HepG2 (cell line): Measurements from ENCODE around the gene FAM163B. TPM values are rescaled to one million over a fixed set of nuclear protein-coding genes. Genes with fewer than 3 reads are reported as not detected.
A peak's percentile ranks its signal among the peaks of the same experiment; 100 is the strongest.

ENCODE experiments used
- ARNT2 ChIP-seq: sonication (generic); formaldehyde crosslinking; IDR thresholded peaks from 2 replicates; pipeline ENCODE4 v1.8.0; 2022; ENCODE audit warnings: mild to moderate bottlenecking, low read depth, missing genetic modification reagents, moderate library complexity
- ISX ChIP-seq: sonication (generic); formaldehyde crosslinking; conservative IDR thresholded peaks from 2 replicates; pipeline ENCODE4 v1.5.0; 2020; ENCODE audit warnings: missing genetic modification reagents
- MAFF ChIP-seq: IDR thresholded peaks from 2 replicates; pipeline ENCODE4 v1.6.1; 2011; ENCODE audit warnings: low read depth, low read length, improper control_type of control experiment
- NPAS2 ChIP-seq: sonication (generic); formaldehyde crosslinking; IDR thresholded peaks from 2 replicates; pipeline ENCODE4 v1.8.0; 2022; ENCODE audit warnings: mild to moderate bottlenecking, missing genetic modification reagents, borderline replicate concordance
- NR3C1 ChIP-seq: sonication (generic); formaldehyde crosslinking; IDR thresholded peaks from 2 replicates; pipeline ENCODE4 v1.4.0; 2020; ENCODE audit warnings: missing genetic modification reagents
- RFX5 ChIP-seq: IDR thresholded peaks from 2 replicates; pipeline ENCODE4 v1.6.1; 2011; ENCODE audit warnings: low read depth, low read length, improper control_type of control experiment
- SP1 ChIP-seq, 2 experiments: fragments of 450-650 bp in 1 of 2; sonication (generic) in 1 of 2; formaldehyde crosslinking in 1 of 2; IDR thresholded peaks; 2 replicates each; pipeline versions ENCODE4 v1.4.0 to v1.6.1; 2016 to 2020; ENCODE audit warnings: missing genetic modification reagents in 1 of 2
- ZBTB7A ChIP-seq: sonication (generic); formaldehyde crosslinking; IDR thresholded peaks from 2 replicates; pipeline ENCODE4 v1.8.0; 2022; ENCODE audit warnings: mild to moderate bottlenecking, missing genetic modification reagents
- ZKSCAN8 ChIP-seq: IDR thresholded peaks from 2 replicates; pipeline ENCODE4 v1.6.1; 2016; ENCODE audit warnings: borderline replicate concordance, missing genetic modification reagents, missing compliant biosample characterization
- ZNF101 ChIP-seq: sonication (generic); formaldehyde crosslinking; IDR thresholded peaks from 2 replicates; pipeline ENCODE4 v1.4.0; 2020; ENCODE audit warnings: mild to moderate bottlenecking, low read depth, missing genetic modification reagents, borderline replicate concordance
- ZNF274 ChIP-seq: sonication (generic); formaldehyde crosslinking; IDR thresholded peaks from 2 replicates; pipeline ENCODE4 v1.5.1; 2020; ENCODE audit warnings: mild to moderate bottlenecking, missing genetic modification reagents
- ZNF589 ChIP-seq: sonication (generic); formaldehyde crosslinking; conservative IDR thresholded peaks from 2 replicates; pipeline ENCODE4 v1.8.0; 2022; ENCODE audit warnings: mild to moderate bottlenecking, moderate library complexity, missing genetic modification reagents
- ZNF674 ChIP-seq: sonication (generic); formaldehyde crosslinking; IDR thresholded peaks from 2 replicates; pipeline ENCODE4 v1.5.0; 2020; ENCODE audit warnings: low read depth, mild to moderate bottlenecking, missing genetic modification reagents
- ZNF737 ChIP-seq: sonication (generic); formaldehyde crosslinking; IDR thresholded peaks from 2 replicates; pipeline ENCODE4 v1.5.0; 2020; ENCODE audit warnings: missing genetic modification reagents, mild to moderate bottlenecking, borderline replicate concordance
- polyA plus RNA-seq, 8 experiments: library from polyadenylated mRNA; depleted of rRNA in 3 of 8; stranded (reverse) in 7 of 8; unstranded in 1 of 8; fragments of >200 nt; fragmentation: Illumina TruSeq in 4 of 8; extraction: Trizol in 4 of 8; gene quantifications; 2 replicates each; pipeline versions ENCODE4 v1.2.1 to v1.2.3, GENCODE V29; 2011 to 2016; ENCODE audit warnings: low read depth in 4 of 8, missing spikeins in 1 of 8, mixed read lengths in 1 of 8; ENCODE audit not compliant: insufficient read depth in 1 of 8
- total RNA-seq, 5 experiments: library from RNA; depleted of rRNA; stranded (reverse); fragments of >200 nt; fragmentation: Illumina TruSeq; extraction: Trizol; gene quantifications; 2 replicates each; pipeline ENCODE4 v1.2.3, GENCODE V29; 2016; ENCODE audit warnings: low read depth in 1 of 5
- TF ChIP-seq, protein P1 (sequence below): sonication (generic); formaldehyde crosslinking; conservative IDR thresholded peaks from 2 replicates; pipeline ENCODE4 v1.8.0; 2022; ENCODE audit warnings: low read depth, missing genetic modification reagents
- TF ChIP-seq, protein P2 (sequence below): sonication (generic); formaldehyde crosslinking; IDR thresholded peaks from 2 replicates; pipeline ENCODE4 v1.5.1; 2020; ENCODE audit warnings: mild to moderate bottlenecking, missing genetic modification reagents, borderline replicate concordance
- TF ChIP-seq, protein P3 (sequence below): fragments of 450-650 bp; IDR thresholded peaks from 2 replicates; pipeline ENCODE4 v1.6.1; 2016
- TF ChIP-seq, protein P4 (sequence below): sonication (generic); formaldehyde crosslinking; IDR thresholded peaks from 2 replicates; pipeline ENCODE4 v1.8.1; 2022; ENCODE audit warnings: mild to moderate bottlenecking, missing genetic modification reagents
- TF ChIP-seq, protein P5 (sequence below): sonication (generic); formaldehyde crosslinking; IDR thresholded peaks from 2 replicates; pipeline ENCODE4 v1.4.0; 2020; ENCODE audit warnings: low read depth, mild to moderate bottlenecking, missing genetic modification reagents
- TF ChIP-seq, protein P6 (sequence below): sonication (generic); formaldehyde crosslinking; IDR thresholded peaks from 2 replicates; pipeline ENCODE4 v1.4.0; 2020; ENCODE audit warnings: missing genetic modification reagents

FAM163B gene
- total and polyA plus RNA-seq, 2 of the 13 experiments (the other 11 are each of a cell fraction or from before 2014, with no cell fraction given): not detected

DNA sequence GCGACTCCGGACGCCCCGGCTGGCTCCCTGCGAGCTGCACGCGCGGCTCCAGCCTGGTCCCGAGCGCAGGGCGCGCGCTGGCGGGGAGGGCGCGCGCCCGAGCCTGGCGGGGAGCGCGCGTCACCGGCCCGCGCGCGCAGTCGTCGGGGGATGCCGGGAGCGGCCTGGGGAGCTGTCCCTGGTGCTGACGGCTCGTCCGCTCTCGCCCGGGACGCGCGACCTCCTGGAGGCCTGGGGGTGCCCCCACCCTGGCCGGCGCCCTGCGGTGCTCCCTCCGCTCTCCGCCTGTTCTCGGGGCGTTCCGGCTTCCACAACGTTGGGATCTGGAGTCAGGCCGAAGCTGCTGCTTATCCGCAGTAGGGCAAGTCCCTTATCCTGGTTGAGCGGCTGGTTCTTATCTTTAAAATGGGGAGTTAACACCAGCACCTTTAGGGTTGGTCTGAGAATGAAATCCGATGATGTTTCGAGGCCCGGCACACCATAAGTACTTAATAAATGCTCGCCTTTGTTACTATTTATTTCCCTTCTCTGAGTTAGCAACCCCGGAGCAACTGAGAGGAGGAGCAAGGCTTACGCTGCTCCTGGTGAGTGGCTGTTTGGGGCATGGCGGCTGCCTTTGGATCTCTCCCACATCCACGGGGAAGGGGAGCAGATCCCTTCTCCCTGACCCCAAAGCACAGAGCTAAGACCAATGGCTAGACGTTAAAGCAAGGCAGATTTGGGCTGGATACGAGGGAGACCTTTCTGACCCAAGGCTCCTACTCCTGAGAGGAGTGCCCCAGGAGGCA, at the start of gene FAM163B (continued):
- TF ChIP-seq ZNF737 (CRISPR knock-in tag) (no peak), RFX5 (no peak), NPAS2 (CRISPR knock-in tag) (no peak), ZNF589 (CRISPR knock-in tag) (0 out of 2 replicates have a peak, but pooled peaks have one; percentile 37), ISX (CRISPR knock-in tag) (peak; percentile 60; the same call in 1 of the 2 replicates), SP1 (IDR thresholded peaks at IDR 0.05) (no peak), SP1 (CRISPR knock-in tag; IDR thresholded peaks at IDR 0.05) (no peak), NR3C1 (no peak), ZKSCAN8 (no peak), ZNF674 (no peak), ZNF274 (CRISPR knock-in tag) (no peak), ARNT2 (CRISPR knock-in tag) (peak; percentile 86; the same call in 1 of the 2 replicates), ZBTB7A (no peak), ZNF101 (CRISPR knock-in tag) (no peak), MAFF (no peak)
- TF ChIP-seq, protein P1, sequence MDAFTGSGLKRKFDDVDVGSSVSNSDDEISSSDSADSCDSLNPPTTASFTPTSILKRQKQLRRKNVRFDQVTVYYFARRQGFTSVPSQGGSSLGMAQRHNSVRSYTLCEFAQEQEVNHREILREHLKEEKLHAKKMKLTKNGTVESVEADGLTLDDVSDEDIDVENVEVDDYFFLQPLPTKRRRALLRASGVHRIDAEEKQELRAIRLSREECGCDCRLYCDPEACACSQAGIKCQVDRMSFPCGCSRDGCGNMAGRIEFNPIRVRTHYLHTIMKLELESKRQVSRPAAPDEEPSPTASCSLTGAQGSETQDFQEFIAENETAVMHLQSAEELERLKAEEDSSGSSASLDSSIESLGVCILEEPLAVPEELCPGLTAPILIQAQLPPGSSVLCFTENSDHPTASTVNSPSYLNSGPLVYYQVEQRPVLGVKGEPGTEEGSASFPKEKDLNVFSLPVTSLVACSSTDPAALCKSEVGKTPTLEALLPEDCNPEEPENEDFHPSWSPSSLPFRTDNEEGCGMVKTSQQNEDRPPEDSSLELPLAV (CRISPR knock-in tag): no peak
- TF ChIP-seq, protein P2, sequence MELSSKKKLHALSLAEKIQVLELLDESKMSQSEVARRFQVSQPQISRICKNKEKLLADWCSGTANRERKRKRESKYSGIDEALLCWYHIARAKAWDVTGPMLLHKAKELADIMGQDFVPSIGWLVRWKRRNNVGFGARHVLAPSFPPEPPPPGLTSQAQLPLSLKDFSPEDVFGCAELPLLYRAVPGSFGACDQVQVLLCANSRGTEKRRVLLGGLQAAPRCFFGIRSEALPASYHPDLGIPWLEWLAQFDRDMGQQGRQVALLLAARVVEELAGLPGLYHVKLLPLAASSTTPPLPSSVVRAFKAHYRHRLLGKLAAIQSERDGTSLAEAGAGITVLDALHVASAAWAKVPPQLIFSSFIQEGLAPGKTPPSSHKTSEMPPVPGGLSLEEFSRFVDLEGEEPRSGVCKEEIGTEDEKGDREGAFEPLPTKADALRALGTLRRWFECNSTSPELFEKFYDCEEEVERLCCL: no peak
- TF ChIP-seq, protein P3, sequence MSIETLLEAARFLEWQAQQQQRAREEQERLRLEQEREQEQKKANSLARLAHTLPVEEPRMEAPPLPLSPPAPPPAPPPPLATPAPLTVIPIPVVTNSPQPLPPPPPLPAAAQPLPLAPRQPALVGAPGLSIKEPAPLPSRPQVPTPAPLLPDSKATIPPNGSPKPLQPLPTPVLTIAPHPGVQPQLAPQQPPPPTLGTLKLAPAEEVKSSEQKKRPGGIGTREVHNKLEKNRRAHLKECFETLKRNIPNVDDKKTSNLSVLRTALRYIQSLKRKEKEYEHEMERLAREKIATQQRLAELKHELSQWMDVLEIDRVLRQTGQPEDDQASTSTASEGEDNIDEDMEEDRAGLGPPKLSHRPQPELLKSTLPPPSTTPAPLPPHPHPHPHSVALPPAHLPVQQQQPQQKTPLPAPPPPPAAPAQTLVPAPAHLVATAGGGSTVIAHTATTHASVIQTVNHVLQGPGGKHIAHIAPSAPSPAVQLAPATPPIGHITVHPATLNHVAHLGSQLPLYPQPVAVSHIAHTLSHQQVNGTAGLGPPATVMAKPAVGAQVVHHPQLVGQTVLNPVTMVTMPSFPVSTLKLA: no peak
- TF ChIP-seq, protein P4, sequence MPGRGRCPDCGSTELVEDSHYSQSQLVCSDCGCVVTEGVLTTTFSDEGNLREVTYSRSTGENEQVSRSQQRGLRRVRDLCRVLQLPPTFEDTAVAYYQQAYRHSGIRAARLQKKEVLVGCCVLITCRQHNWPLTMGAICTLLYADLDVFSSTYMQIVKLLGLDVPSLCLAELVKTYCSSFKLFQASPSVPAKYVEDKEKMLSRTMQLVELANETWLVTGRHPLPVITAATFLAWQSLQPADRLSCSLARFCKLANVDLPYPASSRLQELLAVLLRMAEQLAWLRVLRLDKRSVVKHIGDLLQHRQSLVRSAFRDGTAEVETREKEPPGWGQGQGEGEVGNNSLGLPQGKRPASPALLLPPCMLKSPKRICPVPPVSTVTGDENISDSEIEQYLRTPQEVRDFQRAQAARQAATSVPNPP: no peak
- TF ChIP-seq, protein P5, sequence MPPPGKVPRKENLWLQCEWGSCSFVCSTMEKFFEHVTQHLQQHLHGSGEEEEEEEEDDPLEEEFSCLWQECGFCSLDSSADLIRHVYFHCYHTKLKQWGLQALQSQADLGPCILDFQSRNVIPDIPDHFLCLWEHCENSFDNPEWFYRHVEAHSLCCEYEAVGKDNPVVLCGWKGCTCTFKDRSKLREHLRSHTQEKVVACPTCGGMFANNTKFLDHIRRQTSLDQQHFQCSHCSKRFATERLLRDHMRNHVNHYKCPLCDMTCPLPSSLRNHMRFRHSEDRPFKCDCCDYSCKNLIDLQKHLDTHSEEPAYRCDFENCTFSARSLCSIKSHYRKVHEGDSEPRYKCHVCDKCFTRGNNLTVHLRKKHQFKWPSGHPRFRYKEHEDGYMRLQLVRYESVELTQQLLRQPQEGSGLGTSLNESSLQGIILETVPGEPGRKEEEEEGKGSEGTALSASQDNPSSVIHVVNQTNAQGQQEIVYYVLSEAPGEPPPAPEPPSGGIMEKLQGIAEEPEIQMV (CRISPR knock-in tag): no peak
- TF ChIP-seq, protein P6, sequence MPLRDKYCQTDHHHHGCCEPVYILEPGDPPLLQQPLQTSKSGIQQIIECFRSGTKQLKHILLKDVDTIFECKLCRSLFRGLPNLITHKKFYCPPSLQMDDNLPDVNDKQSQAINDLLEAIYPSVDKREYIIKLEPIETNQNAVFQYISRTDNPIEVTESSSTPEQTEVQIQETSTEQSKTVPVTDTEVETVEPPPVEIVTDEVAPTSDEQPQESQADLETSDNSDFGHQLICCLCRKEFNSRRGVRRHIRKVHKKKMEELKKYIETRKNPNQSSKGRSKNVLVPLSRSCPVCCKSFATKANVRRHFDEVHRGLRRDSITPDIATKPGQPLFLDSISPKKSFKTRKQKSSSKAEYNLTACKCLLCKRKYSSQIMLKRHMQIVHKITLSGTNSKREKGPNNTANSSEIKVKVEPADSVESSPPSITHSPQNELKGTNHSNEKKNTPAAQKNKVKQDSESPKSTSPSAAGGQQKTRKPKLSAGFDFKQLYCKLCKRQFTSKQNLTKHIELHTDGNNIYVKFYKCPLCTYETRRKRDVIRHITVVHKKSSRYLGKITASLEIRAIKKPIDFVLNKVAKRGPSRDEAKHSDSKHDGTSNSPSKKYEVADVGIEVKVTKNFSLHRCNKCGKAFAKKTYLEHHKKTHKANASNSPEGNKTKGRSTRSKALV (CRISPR knock-in tag): no peak
